ENCODE results near the gene PPP2R5C.

DNA sequence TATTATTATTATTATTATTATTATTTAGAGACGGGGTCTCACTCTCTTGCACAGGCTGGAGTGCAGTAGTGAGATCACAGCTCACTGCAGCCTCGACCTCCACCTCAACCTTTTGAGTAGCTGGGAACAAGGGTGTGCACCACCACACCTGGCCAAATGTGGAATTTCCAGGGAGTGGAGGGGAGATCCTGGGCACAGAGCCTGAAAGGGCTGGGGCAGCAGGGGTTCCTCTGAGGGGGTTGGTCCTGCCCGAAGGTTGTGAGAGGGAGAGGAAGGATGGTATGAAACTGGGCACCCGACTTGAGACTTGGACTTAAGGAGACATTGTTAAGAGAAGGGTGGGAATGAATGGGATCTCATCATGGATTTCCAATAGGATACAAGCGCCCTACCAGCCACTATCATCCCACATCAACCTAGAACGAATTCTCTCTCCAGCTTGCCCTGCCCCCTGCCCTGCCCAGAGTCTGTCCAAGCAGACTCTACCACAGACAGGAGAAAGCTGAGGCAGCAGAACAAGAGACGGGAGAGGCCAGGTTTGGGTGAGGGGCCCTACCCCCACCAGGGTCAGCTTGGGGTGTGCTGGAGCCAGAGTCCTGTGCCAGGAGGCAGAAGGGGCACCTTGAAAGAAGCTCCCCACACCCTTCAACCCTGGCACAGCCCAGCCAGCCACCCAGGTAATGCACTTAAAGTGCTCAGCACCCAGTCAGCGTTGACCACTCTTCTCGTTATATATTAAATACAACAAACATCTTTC is 200.4 kb downstream of the PPP2R5C start:
- TF ChIP-seq, protein P1, sequence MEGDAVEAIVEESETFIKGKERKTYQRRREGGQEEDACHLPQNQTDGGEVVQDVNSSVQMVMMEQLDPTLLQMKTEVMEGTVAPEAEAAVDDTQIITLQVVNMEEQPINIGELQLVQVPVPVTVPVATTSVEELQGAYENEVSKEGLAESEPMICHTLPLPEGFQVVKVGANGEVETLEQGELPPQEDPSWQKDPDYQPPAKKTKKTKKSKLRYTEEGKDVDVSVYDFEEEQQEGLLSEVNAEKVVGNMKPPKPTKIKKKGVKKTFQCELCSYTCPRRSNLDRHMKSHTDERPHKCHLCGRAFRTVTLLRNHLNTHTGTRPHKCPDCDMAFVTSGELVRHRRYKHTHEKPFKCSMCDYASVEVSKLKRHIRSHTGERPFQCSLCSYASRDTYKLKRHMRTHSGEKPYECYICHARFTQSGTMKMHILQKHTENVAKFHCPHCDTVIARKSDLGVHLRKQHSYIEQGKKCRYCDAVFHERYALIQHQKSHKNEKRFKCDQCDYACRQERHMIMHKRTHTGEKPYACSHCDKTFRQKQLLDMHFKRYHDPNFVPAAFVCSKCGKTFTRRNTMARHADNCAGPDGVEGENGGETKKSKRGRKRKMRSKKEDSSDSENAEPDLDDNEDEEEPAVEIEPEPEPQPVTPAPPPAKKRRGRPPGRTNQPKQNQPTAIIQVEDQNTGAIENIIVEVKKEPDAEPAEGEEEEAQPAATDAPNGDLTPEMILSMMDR (IDR thresholded peaks at IDR 0.05): no peak
- no peak for TF ChIP-seq POLR2A (IDR thresholded peaks at IDR 0.05)
